Activated naive CD4-positive, alpha-beta T cell treated with anti-CD3 and anti-CD28 coated beads, Interleukin-2, amount 50 U/mL, for 24 hours (primary cell): ENCODE measurements around the gene FHL1.
"Not testable (repeated sequence)": the region's sequence is repeated elsewhere in the genome, so short reads cannot be mapped to it uniquely, and the experiment has no call there.

ENCODE experiments used
- H3K27ac Mint-ChIP-seq: one replicate; pipeline ENCODE4 v1.8.0; 2021; ENCODE audit warnings: mild to moderate bottlenecking, mixed read lengths
- H3K27me3 Mint-ChIP-seq: one replicate; pipeline ENCODE4 v1.8.0; 2021; ENCODE audit warnings: mixed read lengths
- H3K36me3 Mint-ChIP-seq: one replicate; pipeline ENCODE4 v1.8.0; 2021; ENCODE audit warnings: mixed read lengths
- H3K4me1 Mint-ChIP-seq: one replicate; pipeline ENCODE4 v1.8.0; 2021; ENCODE audit warnings: mixed read lengths
- H3K4me3 Mint-ChIP-seq: one replicate; pipeline ENCODE4 v1.8.0; 2021; ENCODE audit warnings: mild to moderate bottlenecking, mixed read lengths
- H3K9me3 Mint-ChIP-seq: one replicate; pipeline ENCODE4 v1.8.0; 2021; ENCODE audit warnings: mixed read lengths

FHL1 gene

DNA sequence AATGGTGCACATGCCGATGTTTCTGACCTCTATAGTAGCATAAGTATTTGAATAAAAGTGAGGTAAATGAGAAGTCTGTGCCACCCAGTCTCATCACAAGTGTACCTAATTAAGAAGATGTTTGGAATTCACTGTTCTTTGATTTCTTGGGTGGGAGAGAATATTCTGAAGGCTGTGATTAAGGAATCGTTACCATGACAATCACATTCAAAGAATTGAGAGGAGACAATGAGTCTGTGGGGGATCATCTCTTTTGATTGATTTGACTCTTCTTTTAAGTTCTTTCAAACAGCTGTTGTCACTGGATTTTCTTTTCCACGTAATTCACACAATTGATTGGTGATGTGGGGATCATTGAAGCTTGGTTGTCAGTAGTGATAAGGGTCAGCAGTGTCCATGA, 18.1 kb downstream of the FHL1 start:
- Mint-ChIP-seq H3K27me3 (no peaks in the 10 kb centered on the region), H3K27ac (no peak overlapping the region), H3K36me3 (no peaks in the 10 kb centered on the region), H3K4me1 (peaks cover 4% of the 10 kb centered on the region), H3K4me3 (no peak overlapping the region), H3K9me3 (no peaks in the 10 kb centered on the region)

DNA sequence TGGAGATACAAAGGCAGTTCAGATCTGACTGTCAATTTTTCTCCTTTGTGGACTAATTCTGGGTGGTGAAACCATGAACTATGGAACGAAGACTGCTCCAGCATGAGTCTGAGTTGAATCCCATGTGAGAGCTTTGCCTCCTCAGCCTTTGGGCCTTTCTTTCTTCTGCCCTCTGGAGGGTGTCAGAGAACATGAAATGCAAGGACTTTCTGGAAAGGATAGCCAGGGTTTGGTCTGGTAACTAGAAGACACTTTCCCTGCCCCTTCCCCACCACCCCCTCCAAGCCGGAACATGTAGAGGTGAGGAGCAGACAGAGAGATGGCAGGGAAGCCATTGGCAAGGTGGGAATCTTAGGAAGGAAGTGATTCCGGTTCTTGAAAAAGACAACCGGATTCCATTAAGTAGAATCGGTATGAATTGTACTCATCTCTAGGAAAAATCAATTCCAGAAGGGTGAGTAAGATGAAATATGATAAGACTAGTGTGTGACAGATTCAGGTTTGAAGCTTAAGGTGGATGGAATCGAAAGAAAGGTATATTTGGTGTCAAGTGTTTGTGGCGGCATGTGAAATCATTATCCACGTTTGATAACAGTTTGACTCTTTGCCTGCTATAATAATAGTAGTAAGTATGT, 19.0 kb downstream of the FHL1 start:
- Mint-ChIP-seq H3K27ac (no peak overlapping the region), H3K9me3 (no peaks in the 10 kb centered on the region), H3K4me3 (no peak overlapping the region), H3K4me1 (peaks cover 4% of the 10 kb centered on the region), H3K27me3 (no peaks in the 10 kb centered on the region), H3K36me3 (no peaks in the 10 kb centered on the region)

DNA sequence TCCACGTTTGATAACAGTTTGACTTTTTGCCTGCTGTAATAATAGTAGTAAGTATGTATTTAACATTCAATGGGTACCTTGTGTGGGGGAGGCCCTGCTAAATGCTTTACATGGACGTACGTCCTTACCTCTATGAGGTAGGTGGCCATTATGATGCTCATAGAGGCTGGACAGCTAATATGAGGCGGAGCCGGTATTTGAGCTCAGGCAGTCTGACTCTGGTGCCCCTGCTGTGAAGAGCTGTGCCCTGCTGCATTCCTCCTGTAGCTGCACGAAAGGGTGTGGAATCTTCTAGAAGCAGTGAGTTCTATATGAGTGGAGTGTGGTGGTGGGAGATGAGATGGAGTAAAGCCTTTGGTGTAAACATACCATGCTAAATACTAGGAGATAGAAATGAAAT, 20.7 kb downstream of the FHL1 start:
- not testable (repeated sequence) for H3K4me1 Mint-ChIP-seq, H3K27me3 Mint-ChIP-seq, H3K4me3 Mint-ChIP-seq

DNA sequence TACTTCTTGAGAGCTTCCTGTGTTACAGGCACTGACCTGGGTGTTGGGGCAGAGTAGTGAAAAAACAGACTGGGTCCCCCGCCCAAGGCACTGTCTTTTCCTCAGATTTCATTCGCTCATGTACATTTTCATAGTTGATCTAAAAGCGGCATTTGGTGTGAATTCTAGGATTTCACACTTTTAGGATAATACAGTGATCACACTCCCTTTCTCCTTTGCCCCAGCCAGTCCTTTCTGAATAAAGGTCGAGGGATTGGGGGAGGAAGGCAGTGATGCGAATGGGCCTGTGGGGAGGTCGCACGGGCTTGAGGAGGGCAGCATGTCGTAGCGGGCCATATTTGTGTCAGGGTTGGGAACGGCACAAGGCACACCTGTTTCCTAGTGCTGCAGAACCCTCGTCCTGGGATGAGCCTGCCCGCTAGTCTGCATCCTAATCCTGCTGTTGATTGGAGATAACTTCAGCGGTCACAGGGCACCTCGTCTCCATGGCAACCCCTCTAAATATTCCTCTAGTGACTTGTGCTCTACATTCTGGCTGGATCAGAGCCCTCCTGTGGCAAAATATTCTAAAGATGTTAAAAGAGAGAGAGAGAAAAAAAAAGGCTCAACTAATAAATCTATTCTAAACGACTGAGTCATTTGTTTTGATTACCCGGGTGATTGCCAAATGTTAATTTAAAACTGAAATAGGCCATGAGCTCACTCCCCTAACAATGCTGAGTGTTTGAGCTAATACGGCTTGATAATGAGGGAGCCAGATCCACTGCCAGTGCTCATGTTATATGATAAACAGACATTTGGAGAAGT, 21.8 kb downstream of the FHL1 start:
- H3K36me3 Mint-ChIP-seq: no peaks in the 10 kb centered on the region
- no peaks in the 10 kb centered on the region for H3K9me3 Mint-ChIP-seq
- H3K4me1 Mint-ChIP-seq: no peaks in the 10 kb centered on the region
- H3K27me3 Mint-ChIP-seq: no peaks in the 10 kb centered on the region
- H3K4me3 Mint-ChIP-seq: no peak overlapping the region
- H3K27ac Mint-ChIP-seq: no peak overlapping the region

More for the DNA sequence above, 20.7 kb downstream of the FHL1 start:
- not testable (repeated sequence) for H3K9me3 Mint-ChIP-seq, H3K27ac Mint-ChIP-seq, H3K36me3 Mint-ChIP-seq

DNA sequence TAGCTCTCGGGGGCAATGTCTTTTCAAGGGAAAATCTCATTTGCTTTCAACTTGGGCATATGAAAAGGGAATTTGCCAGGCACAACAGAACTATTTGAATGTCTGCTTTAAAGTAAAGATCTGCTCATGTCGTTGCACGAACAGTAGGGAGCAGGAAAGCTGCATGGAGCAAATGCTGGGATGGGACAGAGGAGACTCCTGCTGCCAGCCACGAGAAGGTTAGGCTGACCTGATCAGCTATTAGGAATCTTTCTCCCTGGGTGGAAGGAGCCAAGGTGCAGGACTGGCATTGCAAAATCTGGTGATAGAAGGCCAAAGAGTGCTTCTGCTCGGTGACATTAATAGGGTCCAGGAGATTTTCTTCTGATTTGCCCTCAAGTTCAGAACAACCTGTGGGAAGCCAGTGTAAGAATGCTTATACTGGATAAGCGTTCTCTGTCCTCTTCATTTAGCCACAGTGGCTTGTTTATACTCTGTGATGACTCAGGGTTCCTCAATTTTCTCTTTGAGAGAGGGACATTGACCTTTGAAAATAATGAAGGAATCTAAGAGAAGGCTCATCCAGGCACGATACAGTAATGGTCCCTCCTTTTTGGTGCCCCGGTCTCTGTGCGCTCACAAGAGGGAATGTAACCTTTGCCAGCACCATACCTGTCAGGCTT, 22.9 kb downstream of the FHL1 start:
- no peaks in the 10 kb centered on the region for H3K27me3 Mint-ChIP-seq
- H3K36me3 Mint-ChIP-seq: no peaks in the 10 kb centered on the region
- no peak overlapping the region for H3K4me3 Mint-ChIP-seq
- no peak overlapping the region for H3K27ac Mint-ChIP-seq
- no peaks in the 10 kb centered on the region for H3K4me1 Mint-ChIP-seq
- H3K9me3 Mint-ChIP-seq: no peaks in the 10 kb centered on the region

- no peak overlapping the region for H3K27ac Mint-ChIP-seq
- H3K4me1 Mint-ChIP-seq: no peaks in the 10 kb centered on the region
- no peaks in the 10 kb centered on the region for H3K9me3 Mint-ChIP-seq
- no peaks in the 10 kb centered on the region for H3K27me3 Mint-ChIP-seq
- peaks cover 2% of the 10 kb centered on the region for H3K36me3 Mint-ChIP-seq
- no peak overlapping the region for H3K4me3 Mint-ChIP-seq
These were observed 24.1 kb downstream of the FHL1 start for GRCh38 chrX:136171420-136171819.

- peaks cover 2% of the 10 kb centered on the region for H3K36me3 Mint-ChIP-seq
- H3K27ac Mint-ChIP-seq: no peak overlapping the region
These were observed 29.1 kb downstream of the FHL1 start for GRCh38 chrX:136176399-136176825.

GRCh38 chrX:136179133-136179532, 31.8 kb downstream of the FHL1 start:
- Mint-ChIP-seq H3K36me3 (peaks cover 2% of the 10 kb centered on the region), H3K4me3 (no peak overlapping the region), H3K4me1 (no peaks in the 10 kb centered on the region), H3K9me3 (no peaks in the 10 kb centered on the region), H3K27ac (no peak overlapping the region), H3K27me3 (no peaks in the 10 kb centered on the region)

More at GRCh38 chrX:136176399-136176825, 29.1 kb downstream of the FHL1 start:
- Mint-ChIP-seq H3K9me3 (no peaks in the 10 kb centered on the region), H3K27me3 (no peaks in the 10 kb centered on the region), H3K4me1 (no peaks in the 10 kb centered on the region), H3K4me3 (no peak overlapping the region)

DNA sequence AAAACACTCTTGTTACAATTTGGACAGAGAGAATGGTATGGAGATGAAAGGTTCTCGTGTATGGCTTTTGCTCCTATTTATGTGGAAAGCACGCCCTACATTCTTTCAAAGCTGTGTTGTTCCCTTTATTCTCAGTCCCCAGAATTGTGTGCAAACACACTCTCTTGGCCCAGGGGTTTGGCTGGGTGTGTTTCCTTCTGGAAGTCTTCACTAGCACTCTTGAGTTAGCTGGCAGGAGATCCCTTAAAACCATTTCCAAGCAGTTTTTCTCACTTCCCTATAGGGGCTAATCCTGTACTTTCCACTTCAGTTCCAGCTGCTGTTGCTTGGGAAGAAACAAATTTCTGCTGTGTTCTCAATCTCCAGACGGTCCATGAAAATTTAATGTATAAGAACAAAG, 35.1 kb downstream of the FHL1 start:
- Mint-ChIP-seq H3K4me1 (no peaks in the 10 kb centered on the region), H3K4me3 (no peak overlapping the region), H3K27me3 (no peaks in the 10 kb centered on the region), H3K27ac (no peak overlapping the region), H3K36me3 (no peaks in the 10 kb centered on the region), H3K9me3 (no peaks in the 10 kb centered on the region)

DNA sequence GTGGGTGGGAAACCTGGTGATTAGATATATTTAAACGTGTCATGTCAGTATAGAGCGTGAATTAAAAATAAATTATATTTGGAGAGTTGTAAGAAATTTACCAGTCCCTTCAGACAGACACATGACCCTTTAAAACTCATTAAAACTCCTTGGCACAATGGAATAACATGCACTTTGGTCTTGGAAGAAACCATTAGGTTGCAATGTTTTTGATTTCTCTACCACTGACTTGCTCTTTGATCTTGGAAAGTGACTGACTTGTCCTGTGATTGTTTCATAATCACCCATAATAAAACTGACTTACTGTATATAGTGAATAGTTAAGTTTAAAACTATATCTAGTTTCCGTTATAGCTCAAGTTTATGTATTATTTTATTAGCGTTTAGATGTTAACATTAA, 35.8 kb downstream of the FHL1 start:
- H3K9me3 Mint-ChIP-seq: no peaks in the 10 kb centered on the region
- H3K27me3 Mint-ChIP-seq: no peaks in the 10 kb centered on the region
- H3K27ac Mint-ChIP-seq: no peak overlapping the region
- no peaks in the 10 kb centered on the region for H3K36me3 Mint-ChIP-seq
- H3K4me1 Mint-ChIP-seq: no peaks in the 10 kb centered on the region
- no peak overlapping the region for H3K4me3 Mint-ChIP-seq

DNA sequence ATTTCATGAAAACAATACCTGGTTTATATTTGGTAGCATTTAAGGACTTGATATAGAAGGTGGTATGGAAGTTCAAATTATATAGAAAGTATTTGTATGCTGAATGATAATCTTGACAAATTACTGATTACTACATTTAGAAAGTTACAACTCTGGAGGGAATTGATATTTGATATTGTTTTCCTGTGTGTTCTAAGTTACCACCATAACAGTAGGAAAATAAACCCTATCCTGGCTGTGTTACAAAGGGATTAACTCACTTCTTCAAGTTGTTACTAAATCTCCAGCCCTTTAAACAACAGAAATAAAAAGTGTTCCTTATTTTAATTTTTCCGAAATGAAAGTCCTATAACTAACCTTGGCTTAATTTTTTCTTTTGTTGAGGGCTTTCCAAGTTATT, 36.6 kb downstream of the FHL1 start:
- H3K27me3 Mint-ChIP-seq: no peaks in the 10 kb centered on the region
- no peaks in the 10 kb centered on the region for H3K9me3 Mint-ChIP-seq
- no peaks in the 10 kb centered on the region for H3K36me3 Mint-ChIP-seq
- H3K4me1 Mint-ChIP-seq: no peaks in the 10 kb centered on the region
- no peak overlapping the region for H3K4me3 Mint-ChIP-seq
- H3K27ac Mint-ChIP-seq: no peak overlapping the region

DNA sequence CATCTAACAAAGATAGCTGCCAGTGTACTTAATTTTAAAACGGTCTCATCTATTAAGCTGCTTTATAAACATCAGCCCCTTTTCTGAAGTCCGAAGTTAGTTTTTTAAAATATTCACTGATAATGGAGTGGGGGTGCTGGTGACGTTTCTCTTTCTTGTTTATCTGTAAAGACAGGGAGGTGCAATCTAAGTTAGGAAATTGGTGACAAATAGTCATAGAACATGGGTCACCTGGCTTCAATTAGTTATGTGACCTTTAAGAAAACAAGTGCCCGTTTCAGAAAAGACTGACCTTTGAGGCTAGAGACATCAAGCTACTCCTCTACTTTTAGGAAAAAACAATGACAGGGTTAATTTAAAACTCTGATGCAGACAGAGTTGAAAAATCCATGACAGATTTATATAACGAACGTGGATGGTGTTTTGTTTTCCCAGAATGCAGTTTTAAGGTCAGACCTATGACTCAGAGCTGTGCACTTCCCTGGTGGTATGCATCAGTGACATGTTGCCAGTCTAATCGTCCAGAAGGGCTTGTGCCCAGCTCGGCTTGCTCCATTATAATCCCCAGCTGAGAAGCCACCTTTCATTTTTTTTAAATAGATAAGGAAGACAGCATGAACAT, 38.2 kb downstream of the FHL1 start:
- Mint-ChIP-seq H3K36me3 (no peaks in the 10 kb centered on the region), H3K4me1 (no peaks in the 10 kb centered on the region), H3K9me3 (no peaks in the 10 kb centered on the region), H3K27me3 (no peaks in the 10 kb centered on the region), H3K4me3 (no peak overlapping the region), H3K27ac (no peak overlapping the region)

- Mint-ChIP-seq H3K27ac (no peak overlapping the region), H3K9me3 (no peaks in the 10 kb centered on the region), H3K4me1 (peaks cover under 1% of the 10 kb centered on the region), H3K27me3 (no peaks in the 10 kb centered on the region), H3K36me3 (no peaks in the 10 kb centered on the region), H3K4me3 (no peak overlapping the region)
These were observed 38.7 kb downstream of the FHL1 start for GRCh38 chrX:136186023-136186413.

DNA sequence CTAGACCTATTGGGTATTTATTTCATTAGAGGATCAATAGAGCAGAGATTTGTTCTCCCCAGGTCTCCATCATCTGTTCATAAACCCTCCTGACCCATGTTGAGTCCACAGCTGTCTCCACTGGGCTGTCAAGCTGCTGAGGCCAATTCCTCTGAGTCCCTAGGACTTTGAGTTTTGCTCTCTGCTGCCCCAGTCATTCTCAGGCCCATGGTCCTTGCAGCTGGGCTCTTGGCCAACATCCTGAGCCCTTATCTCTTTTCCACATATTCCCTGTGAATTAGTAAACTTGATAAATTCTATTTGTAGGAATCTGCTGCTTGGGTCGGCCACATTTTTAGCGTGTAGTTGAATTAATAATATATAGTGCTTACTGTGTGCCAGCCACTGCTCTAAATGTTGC, 41.9 kb downstream of the FHL1 start:
- no peak overlapping the region for H3K27ac Mint-ChIP-seq
- no peak overlapping the region for H3K4me3 Mint-ChIP-seq
- peaks cover 31% of the 10 kb centered on the region for H3K4me1 Mint-ChIP-seq
- no peaks in the 10 kb centered on the region for H3K36me3 Mint-ChIP-seq
- H3K27me3 Mint-ChIP-seq: no peaks in the 10 kb centered on the region
- H3K9me3 Mint-ChIP-seq: no peaks in the 10 kb centered on the region

DNA sequence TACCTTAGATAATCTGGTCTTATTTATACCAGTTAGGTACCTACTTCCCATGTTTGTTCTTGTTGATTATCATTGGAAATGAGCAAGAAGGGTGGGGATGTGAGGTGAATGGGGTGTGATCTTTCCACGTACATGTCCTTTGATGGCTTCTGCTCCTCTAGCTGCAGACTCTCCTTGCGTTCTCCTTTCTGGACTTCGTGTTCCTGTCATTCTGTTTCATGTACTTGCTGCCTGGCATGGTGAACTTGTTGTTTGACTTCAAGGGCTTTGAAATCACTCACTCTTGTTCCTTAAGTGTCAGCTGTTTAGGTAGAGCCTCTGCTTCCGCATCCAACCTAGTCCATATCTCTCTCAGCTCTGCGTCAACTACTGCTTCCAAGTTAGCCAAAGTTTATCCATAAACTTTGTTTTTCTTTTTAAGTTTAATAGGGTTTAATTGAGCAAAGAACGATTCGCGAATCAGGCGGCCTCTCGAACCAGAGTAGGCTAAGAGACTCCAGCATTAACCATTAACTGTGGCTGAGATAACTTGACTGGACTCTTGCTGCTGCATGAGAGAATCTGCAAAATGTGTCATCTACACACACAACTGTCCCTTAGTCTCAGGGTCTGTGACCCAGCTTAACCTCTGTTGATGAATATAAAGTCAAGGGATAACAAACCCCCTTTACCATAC, 42.8 kb downstream of the FHL1 start:
- Mint-ChIP-seq H3K9me3 (no peaks in the 10 kb centered on the region), H3K4me1 (peaks cover 31% of the 10 kb centered on the region), H3K36me3 (no peaks in the 10 kb centered on the region), H3K27me3 (no peaks in the 10 kb centered on the region), H3K27ac (no peak overlapping the region), H3K4me3 (no peak overlapping the region)
